HG02943 (cell line): ENCODE measurements around the gene ZNF326.
"Not testable (repeated sequence)": the region's sequence is repeated elsewhere in the genome, so short reads cannot be mapped to it uniquely, and the experiment has no call there.

ENCODE experiments used
- ATAC-seq: cut with Tn5 transposase; IDR thresholded peaks from one replicate; pipeline ENCODE4 v1.9.1; 2021; ENCODE audit warnings: mild to moderate bottlenecking, low read depth, moderate library complexity; ENCODE audit not compliant: unreplicated experiment

The ZNF326 gene

GRCh38 chr1:89965193-89965768 lies 29.6 kb upstream of the ZNF326 start:
- no peak for ATAC-seq

DNA sequence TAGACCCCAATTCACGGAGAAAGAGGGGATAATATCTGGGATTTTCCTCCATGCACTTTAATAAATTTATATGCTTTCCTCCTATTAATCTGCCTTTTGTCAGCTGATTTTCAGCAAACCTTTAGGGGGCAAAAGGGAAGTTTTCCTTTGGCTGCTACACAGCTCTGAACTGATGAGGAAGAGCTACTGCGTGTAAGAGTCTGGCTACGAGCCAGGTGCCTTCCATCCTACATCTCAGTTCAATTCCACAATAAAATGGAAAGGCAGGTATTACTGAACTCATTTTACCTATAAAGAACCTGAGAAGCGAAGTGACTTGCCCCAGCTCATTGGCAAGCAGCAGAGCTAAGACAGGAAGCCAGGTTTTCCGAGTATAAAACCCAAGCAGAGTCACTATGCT lies 28.3 kb upstream of the ZNF326 start:
- no peak for ATAC-seq

DNA sequence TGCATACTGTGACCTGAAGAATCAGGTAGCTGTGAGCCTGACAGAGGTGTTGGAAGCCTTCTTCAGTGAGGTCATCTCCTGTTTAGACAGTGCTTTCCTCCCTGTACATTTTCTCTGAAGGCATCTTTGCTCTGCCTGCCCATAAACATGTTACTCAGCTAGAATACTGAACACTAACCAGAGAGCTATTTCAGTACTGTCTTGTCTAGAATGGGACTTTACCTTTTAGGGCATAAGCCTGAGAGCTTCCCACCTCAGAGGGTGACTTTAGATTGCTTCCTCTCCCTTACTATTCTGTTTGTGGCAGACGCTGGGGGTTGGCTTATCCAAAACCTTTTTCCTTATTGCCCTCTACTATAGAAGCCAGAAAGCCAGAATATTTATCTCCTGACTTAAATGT lies 23.3 kb upstream of the ZNF326 start:
- no peak for ATAC-seq

- no peak for ATAC-seq
These were observed 22.9 kb upstream of the ZNF326 start for GRCh38 chr1:89972024-89972423.

GRCh38 chr1:89973471-89974127 lies 21.3 kb upstream of the ZNF326 start:
- ATAC-seq: no peak

- no peak for ATAC-seq
These were observed 20.7 kb upstream of the ZNF326 start for GRCh38 chr1:89974256-89974655.

- no peak for ATAC-seq
These were observed 20.0 kb upstream of the ZNF326 start for GRCh38 chr1:89974696-89975470.

DNA sequence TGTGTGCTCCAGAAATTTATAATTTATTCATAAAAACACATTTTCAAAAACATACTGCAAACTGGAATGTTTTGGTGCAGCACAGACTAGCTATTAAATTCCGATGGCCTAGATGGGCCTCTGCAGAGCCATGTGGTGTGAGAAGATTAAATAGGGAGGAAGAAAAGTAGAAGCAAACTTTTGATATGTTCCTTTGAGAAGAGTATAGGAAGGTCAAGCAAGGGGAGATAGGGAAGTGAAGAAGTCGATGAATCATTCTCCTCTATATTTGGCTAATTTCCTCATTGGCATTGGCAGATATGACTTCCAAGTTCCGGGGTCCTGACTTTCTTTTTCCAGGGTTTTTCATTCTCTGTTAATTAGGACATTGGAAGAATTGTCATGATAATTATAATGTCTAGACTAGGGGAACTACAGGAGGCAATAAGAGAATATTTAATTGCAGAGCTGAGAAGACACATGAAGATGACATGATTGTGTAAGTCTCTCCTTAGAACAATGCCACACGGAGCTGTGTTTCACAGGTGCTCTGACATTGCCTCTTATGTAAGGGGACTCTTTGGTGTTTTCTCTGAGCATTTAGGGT lies 19.3 kb upstream of the ZNF326 start:
- no peak for ATAC-seq

DNA sequence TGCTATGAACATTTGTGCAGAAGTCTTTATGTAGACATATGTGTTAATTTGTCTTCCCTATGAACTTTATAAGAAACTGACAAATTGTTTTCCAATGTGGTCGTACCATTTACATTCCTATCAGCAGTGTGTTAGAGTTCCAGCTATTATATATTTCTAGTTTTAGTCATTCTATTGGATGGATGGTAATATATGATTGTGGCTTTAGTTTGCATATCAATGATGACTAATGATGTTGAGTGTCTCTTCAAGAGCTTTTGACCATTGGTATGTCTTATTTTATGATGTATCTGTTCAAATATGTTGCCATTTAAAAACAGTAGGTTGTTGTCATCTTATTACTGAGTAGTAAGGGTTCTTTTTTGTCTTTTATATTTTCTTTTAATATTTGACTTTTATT lies 16.2 kb upstream of the ZNF326 start:
- no peak for ATAC-seq

GRCh38 chr1:89980605-89981004 lies 14.3 kb upstream of the ZNF326 start:
- ATAC-seq: no peak

- not testable (repeated sequence) for ATAC-seq
These were observed 12.1 kb upstream of the ZNF326 start for GRCh38 chr1:89982846-89983245.

- not testable (repeated sequence) for ATAC-seq
These were observed 10.3 kb upstream of the ZNF326 start for GRCh38 chr1:89984564-89985116.

- ATAC-seq: no peak
These were observed 8.9 kb upstream of the ZNF326 start for GRCh38 chr1:89986020-89986419.

GRCh38 chr1:89987159-89987819 lies 7.6 kb upstream of the ZNF326 start:
- peak; percentile 57 for ATAC-seq

DNA sequence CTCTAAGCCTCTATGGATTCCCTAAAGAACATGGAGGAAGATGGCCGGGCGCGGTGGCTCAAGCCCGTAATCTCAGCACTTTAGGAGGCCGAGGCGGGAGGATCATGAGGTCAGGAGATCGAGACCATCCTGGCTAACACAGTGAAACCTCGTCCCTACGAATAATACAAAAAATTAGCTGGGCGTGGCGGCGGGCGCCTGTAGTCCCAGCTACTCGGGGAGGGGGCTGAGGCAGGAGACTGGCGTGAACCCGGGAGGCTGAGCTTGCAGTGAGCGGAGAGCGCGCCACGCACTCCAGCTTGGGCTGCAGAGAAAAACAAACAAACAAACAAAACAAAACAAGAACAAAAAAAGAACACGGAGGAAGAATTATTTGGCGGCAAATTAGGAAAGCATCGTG lies 5.8 kb upstream of the ZNF326 start:
- no peak for ATAC-seq

DNA sequence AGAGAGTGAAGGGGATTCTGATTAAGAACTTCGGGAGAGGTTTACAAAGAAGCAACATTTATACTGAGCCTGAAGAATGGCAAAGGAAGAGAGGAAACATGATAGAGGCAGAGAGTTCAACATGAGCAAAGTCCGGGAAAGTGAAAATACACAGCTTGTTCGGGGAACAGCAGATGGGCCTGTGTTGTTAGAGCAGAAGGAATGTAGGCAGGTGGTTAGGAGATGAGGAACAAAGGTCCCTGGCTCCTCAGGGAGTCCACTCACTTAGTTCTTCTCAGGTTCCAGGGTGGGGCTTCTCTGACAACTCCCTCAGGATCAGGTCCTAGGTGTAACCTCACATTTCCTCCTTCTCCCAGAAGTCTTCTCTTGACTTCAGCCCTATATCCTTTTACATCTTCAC lies 5.1 kb upstream of the ZNF326 start:
- ATAC-seq: no peak

- ATAC-seq: no peak
These were observed 3.7 kb upstream of the ZNF326 start for GRCh38 chr1:89990976-89991831.

- no peak for ATAC-seq
These were observed 1.4 kb upstream of the ZNF326 start for GRCh38 chr1:89993541-89993940.

GRCh38 chr1:89994231-89994804 lies 592 bp upstream of the ZNF326 start:
- ATAC-seq: no peak
